HG02943 (cell line): ENCODE data around the gene ANXA9.

Experiments used
- ATAC-seq: cut with Tn5 transposase; IDR thresholded peaks from one replicate; pipeline ENCODE4 v1.9.1; 2021; ENCODE audit warnings: mild to moderate bottlenecking, low read depth, moderate library complexity; ENCODE audit not compliant: unreplicated experiment

The ANXA9 gene

DNA sequence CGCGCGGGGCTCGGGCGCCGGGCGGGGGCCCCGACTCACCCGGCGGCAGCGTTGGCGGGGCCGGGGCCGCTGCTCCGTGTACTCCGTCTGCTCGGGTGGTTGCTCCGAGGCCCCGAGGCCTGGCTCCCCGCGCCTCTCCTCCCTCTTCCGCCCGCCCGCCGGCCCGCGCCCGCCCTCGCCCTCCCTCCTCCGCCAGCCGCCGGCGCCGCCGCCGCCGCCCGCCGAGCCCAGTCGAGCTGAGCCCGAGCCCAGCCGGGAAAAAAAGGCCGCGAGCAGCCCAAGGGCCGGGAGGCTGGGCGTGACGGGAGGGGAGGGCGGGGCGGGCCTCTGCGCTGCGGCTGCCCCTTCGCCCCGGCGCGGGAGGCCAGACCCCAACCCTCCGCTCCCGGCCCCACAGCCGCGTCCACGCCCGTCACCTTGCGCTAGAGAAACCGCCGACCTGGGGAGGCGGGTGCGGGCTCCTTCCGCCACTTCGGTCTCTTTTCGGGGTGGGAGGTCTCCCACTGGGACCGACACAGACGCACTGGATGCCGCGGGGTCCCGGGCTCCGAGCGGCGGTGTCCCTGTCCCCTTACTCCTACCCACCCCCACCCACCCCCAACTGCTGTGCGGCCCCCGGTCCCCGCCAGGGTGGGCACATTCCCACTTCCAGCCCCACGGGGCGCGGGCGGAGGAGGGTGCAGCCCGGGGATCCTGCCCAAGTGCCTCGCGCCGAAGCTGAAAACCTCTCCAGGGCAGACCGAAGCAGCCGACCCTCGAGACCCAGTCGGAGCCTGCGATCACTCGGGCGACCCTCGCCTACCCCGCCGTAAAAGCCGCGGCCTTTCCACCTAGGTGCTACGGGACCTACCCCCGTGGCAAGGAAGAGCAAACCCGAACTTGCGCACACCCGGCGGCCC lies 7.3 kb upstream of the ANXA9 start, which contains the start of gene CERS2:
CERS2 (minus strand) TSS at position 256 of the 899 bp plus-strand sequence. CDS start 5,745 bp downstream, outside the sequence.
- ATAC-seq, result peak; percentile 38

DNA sequence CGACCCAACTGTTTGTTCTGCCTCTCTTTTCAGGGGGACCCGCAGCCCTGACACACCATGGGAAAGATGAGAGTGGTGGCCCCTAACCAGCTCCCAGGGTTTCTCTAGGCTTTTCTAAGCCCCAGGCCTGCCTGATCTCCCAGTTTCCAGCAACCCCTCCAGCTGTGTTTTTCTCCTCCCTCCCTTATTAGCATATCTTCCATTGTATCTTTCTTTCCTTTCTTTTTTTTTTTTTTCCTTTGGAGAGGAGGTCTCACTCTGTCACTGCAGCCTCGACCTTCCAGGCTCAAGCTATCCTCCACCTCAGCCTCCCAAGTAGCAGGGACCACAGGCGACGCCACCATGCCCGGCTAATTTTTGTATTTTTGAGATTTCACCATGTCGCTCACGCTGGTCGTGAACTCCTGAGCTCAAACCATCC lies 5.7 kb upstream of the ANXA9 start:
- no peak for ATAC-seq

DNA sequence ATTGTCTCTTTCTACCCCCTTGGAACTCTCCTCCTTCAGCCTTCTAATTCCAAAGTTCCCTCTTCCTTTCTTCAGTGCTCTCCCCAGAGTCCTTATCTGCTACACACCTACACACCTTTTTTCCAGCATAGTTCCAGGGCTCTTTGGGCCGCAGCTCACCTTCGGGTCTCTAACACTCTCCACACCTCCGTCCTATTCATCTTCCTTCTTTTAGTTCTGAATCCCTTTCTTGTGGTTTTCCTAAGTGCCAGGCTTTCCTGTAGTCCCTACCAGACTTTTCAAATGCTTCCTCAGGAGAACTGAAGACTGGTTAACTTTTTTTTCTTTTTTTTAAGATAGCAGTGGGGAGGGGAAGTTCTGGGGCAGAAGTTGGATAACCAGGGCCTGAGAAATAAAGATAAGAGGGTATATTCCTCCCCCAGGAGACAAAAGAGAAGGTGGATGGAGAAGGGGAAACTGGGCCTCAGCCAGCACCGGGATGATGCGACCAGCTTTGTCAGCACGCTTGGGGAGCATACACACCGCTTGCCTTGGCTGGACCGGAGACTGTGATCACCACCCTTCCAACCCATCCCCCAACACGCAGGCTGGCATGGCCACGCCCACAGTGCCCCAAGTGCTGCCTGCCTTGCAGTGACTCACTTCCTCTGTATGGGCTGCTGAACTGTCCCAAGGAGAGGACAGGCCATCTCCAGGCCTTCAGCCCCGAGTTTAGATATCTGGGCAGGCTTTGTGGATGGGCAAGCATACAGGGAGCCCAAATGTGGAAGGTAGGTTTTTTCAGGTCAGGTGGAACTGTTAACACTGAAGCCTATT lies 5.0 kb upstream of the ANXA9 start:
- ATAC-seq, result no peak

DNA sequence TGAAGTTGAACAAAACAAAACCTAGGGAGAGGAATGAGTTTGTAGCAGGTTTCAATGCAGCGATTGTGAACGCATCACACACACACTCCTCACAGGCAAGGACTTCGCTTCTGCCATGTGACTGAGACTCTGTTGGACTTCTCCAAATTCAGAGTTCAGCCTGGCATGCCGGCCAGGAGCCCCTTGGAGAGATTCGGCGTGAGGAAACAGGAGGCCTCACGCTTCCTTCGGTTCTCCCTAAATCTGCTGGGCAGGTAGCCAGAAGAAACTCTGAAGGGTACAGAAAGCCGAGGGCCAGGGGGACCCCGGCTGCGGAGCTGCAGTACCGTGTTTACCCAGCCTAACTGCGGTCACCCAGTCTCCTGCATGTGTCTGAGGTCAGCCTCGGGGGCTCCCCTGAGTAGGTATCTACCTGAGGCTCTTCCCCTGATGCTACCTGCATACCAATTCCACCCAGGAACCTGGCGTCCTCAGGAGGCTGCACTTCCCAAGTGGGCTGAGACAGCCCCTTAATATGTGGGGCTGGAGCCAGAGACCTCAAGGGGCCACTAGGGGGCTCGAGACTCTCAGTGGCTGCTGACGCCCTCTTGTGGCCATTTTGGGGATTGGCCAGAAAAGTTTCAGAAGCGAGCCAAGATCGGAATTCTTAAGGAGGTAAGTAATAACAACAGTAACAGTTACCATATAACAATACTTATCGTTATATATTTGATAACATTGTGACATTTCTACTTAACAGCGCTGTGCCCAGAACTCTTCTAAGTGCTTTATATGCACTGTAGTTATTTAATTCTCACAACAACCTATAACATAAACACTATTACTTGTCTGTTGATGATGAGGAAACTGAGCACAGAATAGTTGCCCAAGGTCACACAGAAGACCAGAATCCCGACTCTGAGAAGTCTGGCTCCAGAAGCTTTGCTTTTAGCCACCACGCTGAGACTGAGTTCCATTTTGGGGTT lies 2.7 kb upstream of the ANXA9 start:
- peak; percentile 48 for ATAC-seq

DNA sequence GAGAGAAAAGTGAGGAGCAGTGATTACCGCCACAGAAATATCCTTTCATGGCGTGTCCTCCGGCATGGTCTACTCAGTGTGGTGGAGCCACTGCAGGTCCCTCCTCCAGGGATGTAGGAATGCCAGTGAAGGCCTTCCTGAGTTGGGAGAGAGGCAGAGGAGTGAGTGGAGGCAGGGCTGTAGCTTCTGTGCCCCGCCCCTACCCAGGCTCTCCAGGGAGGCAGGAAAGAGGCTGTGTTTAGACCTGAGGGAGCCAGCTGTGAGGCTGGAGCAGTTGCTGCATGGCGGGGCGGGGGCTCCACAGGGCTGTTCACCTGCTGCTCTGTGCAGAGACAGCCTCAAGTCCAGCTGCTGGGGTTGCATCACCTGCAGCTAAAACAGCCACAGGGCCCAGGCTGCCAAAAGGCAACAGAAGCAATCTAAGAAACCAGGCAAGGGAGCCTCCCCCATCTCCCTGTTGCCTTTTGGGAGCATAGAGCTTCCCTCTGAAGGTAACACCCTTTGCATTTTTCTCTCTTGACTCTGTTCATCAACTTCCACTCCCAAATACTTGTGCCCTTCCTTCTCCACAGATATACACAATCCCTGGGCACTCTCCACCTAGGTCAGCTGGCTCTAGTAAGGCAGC lies 801 bp upstream of the ANXA9 start:
- ATAC-seq, result no peak

DNA sequence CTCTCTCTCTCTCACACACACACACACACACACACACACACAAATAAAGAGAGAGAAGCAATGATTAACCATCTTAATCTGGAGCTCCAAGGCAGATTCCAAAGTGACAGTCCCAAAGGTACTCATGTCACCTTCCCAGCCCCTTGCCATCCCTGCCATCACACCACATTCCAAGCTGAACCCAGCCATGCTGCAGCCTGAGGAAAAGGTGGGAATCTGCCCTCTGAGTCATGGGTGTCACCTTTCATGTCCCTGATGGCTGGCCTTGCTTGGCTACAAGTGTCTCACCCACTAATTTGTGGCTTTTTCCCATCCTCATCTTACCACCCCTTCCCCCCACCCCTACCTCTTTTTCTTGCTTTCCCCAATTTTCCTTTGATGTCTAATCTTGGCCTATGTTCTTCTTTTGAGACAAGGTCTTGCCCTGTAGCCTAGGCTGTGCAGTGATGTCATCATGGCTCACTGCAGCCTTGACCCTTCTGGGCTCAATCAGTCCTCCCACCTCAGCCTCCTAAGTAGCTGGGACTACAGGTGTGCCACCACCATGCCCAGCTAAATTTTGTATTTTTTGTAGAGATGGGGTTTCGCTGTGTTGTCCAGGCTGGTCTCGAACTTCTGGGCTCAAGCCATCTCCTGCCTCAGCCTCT lies 3.2 kb downstream of the ANXA9 start:
- ATAC-seq, result no peak

DNA sequence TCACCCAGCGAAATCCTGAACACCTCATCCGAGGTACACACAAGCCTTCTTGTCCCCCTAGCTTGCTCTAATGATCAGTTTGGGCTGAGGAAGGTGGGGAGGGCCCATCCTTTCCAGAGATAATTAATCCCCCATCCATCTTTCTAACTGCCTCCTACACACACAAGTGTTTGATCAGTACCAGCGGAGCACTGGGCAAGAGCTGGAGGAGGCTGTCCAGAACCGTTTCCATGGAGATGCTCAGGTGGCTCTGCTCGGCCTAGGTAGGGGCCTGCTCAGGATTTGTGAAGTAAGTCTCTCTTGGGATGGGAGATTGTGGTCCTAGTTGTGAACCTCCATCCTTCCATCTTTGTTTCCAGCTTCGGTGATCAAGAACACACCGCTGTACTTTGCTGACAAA lies 5.8 kb downstream of the ANXA9 start:
- ATAC-seq, result no peak

DNA sequence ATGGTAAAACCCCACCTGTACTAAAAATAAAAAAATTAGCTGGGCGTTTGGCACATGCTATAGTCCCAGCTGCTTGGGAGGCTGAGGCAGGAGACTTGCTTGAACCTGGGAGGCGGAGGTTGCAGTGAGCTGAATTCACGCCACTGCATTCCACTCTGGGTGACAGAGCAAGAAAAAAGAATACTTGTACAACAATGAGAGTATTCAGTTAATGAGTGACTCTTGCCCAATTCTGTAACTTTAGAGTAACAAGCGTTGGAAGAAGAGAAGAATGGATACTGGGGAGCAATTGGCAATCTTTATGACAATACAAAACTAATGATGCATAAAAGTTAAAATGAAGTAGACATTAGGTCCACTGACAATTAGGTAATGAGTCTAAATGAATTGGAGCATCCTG lies 10.5 kb downstream of the ANXA9 start:
- ATAC-seq, result no peak

DNA sequence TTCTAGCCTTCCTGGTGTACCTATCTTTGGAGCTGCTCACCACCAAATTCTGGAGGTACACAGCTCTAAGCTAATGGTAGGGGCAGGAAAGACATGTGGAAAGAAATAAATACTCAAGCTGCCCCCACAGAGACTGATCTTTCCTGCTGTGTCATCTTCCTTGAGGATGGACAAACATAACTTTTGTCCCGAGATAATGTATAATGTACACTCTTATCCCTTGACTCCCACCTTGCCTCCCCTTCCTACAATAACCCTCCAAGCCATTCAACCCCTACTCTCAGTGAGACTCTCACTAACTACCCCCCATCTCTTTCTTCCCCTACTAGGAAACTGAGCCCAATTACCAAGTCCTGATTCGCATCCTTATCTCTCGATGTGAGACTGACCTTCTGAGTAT lies 12.2 kb downstream of the ANXA9 start:
- no peak for ATAC-seq

DNA sequence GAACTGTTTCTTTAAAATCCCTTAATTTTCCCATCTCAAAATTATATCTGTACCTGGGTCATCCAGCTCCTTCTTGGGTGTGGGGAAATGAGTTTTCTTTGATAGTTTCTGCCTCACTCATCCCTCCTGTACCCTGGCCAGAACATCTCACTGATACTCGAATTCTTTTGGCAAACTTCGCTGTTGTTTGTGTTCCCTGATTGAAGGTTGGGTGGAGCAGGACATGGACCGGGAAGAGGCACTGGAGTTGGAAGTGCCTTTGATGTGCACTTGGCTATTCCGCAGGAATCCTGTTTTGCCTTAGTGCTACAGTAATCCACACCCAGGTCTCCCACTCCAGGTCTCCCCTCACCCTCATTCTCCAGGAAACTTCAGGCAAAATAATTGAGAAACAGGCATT lies 13.4 kb downstream of the ANXA9 start:
- no peak for ATAC-seq

DNA sequence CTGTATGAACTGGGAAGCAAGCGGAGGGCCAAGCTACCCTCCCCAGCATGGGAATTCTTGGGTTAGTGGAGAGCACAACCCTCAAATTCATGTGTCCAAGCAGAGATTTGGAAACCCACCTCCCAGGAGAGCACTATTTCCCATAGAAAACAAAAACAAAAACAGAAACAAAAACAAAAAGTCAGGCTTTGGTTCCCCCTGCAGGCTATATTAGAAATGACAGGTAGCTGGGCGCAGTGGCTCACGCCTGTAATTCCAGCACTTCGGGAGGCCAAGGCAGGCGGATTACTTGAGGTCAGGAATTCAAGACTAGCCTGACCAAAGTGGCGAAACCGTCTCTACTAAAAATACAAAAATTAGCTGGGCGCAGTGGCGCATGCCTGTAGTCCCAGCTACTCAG lies 13.8 kb downstream of the ANXA9 start:
- ATAC-seq, result no peak

DNA sequence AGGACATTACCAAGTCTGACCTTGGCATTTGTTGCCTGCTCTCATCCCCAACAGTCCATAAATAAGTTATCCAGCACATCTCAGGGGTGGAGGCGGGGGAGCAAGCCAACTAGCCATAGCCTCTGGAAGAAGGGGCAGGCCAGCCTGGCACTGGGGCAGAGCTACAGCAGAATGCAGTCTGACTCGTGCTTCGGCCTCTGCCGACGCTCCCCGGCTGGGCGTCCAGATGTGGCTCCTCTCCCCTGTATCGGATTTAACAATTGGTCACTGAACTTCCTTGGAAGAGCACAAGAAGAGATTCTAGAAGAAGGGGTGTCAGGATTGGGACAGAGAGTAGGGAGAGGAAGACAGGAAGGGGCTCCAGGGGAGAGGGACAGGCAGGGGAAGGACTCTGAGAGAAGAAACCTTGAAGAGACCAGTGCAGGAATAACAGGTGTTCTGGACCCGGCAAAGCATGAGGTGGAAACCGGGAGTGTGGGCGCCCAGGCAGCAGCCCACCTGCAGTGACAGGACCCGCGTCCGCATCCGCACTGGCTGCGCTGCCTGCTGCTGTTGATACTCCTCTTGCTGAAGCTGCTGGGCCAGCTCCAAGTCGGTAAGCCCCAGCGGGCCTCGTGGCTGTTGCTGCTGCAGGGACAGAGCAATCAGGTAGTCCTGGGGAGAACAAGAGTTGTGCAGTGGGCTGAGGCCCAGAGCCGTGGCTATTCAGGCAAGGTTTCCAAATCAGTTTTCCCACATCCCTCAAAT lies 15.2 kb downstream of the ANXA9 start:
- ATAC-seq, result no peak

DNA sequence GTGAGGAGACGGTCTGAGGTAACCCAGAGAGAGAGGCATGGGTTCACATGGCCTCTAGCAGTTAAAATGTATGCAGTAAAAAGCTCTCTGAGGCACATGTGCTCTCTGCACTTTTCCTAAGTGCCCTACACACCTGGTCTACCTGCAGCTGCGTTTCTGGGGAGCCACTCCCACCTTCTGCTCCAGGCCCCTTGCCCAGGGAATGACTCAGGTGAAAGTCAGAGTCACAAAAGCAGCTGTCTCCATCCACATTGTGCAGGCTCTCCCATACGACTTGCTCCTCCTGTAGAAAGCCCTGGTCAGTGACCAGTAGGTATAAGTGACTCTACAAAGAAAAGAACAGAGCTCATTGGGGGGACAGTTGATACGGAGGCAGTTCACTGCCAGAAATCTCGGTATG lies 15.9 kb downstream of the ANXA9 start:
- no peak for ATAC-seq

DNA sequence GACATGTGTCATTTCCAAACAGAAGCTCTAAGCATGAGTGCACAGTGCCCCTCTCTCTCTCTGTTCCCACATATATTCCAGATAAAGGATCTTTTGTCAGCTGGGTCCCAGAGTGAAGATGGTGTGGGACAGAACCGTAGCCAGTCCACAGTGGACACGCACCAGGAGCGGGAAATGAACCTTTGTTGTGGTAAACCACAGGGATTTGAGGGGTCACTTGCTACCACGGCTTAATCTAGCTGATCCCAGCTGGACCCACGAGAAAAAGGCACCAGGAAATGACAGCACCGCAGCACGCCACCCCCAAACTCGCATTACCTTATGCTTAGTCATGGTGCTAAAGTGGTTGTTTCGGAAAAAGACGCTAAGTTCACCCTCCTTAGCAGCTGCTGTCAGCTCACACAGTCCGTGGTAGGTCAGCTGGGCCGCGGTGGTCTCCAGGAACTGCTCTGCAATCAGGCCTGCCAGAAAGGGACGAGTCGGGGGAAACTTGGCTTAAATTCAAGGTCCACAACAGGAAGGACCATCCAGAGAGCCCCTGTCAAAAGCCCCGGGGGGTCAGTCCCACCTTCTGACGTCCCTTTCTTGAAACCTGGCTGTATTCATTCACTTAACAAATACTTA lies 17.1 kb downstream of the ANXA9 start:
- no peak for ATAC-seq

DNA sequence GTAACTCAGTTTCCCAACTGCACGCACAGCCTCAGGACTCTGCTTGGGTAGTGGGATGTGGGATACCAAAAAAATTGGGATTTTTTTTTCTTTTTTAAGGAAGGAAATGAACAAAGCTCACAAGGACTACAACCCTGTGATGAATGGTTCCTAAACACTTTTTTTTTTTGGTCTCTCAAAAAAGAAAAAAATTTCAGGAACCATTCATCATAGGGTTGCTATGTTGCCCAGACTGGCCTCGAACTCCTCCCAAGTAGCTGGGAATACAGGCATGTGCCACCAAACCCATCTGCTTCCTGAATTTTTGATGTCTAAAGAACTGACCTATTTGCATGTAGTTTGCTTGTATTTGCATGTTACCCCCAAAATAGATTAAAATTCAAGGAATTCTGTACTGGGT lies 17.8 kb downstream of the ANXA9 start:
- ATAC-seq, result no peak

DNA sequence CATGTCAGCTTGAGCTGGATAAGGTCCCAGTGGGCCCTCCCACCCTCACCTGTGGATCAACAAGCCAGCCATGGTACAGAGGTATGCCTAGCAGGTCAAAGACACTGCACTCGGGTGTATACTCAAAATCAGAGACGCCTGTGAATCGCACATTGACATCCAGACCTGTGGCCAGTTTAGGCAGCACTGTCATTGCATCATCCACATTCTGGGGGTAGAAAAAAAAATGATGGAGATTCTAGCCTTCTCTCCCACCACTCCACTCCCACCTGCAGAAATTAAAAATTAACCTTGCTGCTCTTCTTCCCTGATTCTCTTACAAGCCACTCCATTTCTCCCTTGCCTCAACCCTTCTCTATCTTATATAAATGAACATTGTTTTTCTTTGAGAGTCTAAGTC lies 18.3 kb downstream of the ANXA9 start:
- no peak for ATAC-seq

DNA sequence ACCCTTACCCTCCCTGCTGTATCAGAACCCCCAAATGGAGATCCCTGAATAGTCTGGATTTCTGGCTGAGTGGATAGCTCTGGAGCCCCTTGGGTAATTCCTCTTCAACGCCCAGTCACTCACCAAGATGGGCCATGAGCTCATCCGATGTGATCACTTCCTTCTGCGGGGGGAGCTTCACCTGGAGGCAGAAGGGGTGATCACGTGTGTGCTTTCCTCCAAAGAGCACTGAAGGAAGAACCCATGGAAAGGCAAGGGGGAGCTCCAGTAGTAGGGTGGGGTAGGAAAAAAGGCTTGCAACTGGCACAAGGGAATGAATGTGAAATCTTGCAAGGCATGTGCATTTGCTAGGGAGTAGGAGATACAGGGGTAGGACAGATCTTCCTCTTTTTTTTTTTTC lies 19.5 kb downstream of the ANXA9 start:
- no peak for ATAC-seq

DNA sequence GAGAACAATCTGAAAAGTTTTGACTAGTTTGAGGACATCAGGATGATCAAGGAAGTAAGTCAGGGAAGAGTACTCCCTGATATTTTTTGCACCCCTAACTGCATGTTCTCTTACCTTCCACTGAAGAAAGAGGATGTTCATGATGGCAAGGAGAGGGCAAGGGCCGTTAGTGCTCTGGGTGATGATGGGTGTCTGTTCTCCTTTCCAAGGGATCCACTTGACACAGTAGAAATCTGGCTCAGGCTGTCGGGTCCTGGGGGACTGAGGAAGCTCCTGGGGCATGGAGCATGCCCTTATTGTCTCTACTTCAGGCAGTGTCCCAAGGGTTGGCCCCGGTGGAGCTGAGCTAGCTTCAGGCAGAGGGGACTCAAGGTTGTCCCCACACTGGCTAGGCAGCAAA lies 20.0 kb downstream of the ANXA9 start:
- ATAC-seq, result no peak
